Measurements from ENCODE around the gene ZNF587B.
A peak's percentile ranks its signal among the peaks of the same experiment; 100 is the strongest.
"Not testable (repeated sequence)": the region's sequence is repeated elsewhere in the genome, so short reads cannot be mapped to it uniquely, and the experiment has no call there.

ZNF587B gene

GRCh38 chr19:57819475-57820148, 10.5 kb upstream of the ZNF587B start:
- DNase-seq = peak; percentile 88 to 93

- no peak for DNase-seq
Observed at GRCh38 chr19:57820599-57820998, 9.5 kb upstream of the ZNF587B start.

DNA sequence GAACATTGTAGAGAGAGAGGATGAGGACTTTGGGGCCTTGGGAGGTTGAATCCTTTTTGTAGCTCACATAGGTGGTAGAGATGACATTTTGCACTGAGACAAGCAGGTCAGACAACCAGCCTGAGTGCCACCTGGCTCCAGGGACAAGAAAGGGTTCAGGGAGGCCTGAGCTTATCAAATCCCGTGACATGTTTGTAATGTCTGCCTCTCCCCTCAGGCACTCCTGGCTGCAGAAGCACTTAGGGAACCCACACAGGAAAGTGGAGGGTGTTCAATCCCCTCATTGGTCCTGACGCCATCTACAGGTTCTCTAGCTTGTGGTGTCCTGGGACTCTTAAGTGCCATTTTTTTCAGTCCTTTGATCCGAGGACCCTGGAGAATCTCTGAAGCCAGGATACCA, 9.0 kb upstream of the ZNF587B start:
- DNase-seq = not testable (repeated sequence)

- not testable (repeated sequence) for DNase-seq
Observed at GRCh38 chr19:57821501-57821900, 8.6 kb upstream of the ZNF587B start.

DNA sequence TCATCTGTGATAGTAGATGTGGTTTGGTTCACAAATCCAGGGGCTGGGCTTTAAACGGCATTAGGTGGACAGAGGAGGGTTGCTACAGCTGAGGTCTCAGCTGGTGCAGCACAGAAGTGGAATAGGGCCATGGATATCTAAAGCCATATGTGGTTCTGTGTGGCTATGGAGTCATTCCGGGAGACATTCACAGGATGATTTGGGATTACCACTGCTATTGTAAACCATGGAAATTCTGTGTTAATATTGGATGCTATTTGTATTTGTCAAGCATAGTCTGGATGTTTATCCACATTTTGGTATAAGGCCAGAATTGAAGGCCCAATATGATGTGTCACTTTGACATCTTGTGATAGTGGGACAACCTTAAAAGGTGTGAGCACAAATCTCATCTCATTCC, 6.9 kb upstream of the ZNF587B start:
- not testable (repeated sequence) for DNase-seq

DNA sequence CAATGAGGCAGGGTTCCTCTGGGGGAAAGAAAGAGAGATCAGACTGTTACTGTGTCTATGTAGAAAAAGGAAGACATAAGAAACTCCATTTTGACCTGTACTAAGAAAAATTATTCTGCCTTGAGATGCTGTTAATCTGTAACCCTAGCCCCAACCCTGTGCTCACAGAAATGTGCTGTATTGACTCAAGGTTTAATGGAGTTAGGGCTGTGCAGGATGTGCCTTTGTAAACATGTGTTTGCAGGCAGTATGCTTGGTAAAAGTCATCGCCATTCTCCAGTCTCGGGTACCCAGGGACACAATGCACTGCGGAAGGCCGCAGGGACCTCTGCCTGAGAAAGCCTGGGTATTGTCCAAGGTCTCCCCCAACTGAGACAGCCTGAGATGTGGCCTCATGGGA, 6.5 kb upstream of the ZNF587B start:
- DNase-seq = not testable (repeated sequence)

DNA sequence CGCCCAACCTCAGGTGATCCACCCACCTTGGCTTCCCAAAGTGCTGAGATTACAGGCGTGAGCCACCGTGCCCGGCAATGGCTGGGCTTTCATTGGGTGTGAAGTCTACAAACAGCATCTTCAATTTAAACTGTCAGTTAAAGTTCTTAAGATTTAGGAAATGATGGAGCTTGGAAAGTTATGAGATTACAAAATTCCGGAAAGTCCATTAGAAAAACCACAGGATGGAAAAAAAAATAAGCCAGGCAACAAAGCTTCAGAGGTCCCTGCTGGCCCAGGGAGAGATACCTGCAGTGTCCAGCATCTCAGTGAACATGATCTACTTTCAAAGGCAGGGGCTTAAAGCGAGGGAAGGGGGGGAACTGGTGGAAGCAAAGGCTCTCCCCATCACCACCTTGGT, 4.6 kb upstream of the ZNF587B start:
- no peak for DNase-seq

DNA sequence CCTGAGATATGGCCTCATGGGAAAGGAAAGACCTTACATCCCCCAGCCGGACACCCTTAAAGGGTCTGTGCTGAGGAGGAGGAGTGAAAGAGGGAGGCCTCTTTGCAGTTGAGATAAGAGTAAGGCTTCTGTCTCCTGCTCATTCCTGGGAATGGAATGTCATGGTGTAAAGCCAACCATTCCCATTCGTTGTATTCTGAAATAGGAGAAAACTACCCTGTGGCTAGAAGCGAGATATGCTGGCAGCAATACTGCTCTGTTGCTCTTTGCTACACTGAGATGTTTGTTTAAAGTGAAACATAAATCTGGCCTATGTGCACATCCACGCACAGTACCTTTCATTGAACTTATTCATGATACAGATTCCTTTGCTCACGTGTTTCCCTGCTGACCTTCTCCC, 783 bp upstream of the ZNF587B start:
- no peak for DNase-seq

DNA sequence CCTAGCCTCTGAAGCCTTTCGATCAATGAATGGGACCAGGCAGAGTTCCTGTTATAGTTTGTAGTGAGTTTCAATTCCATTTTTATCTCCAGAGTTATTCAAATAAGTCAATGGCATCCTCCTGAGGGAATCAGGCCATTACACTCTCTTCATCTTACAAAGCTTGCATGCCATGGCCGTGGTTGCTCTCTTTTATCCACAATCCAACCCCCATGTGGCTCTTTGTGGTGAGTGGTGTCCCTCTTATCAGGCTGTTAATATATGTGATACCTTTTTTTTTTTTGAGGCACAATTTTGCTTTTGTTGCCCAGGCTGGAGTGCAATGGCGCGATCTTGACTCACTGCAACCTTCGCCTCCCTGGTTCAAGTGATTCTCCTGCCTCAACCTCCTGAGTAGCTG, 6.9 kb downstream of the ZNF587B start:
- DNase-seq = not testable (repeated sequence)

GRCh38 chr19:57838622-57839191, 8.6 kb downstream of the ZNF587B start:
- not testable (repeated sequence) for DNase-seq

- no peak for DNase-seq
Observed at GRCh38 chr19:57841122-57841763, 11.1 kb downstream of the ZNF587B start.

GRCh38 chr19:57847164-57847563, 17.1 kb downstream of the ZNF587B start:
- peak in 1 of 2 donors; percentile 30 for DNase-seq

GRCh38 chr19:57849162-57849665, 19.1 kb downstream of the ZNF587B start:
- DNase-seq = not testable (repeated sequence)

- peak; percentile 79 to 87 for DNase-seq
Observed at GRCh38 chr19:57849666-57850473, 19.8 kb downstream of the ZNF587B start, which contains the start of gene ZNF587. Gene ZNF587 (plus strand): TSS chr19:57849859. CDS start chr19:57850039, 180 bp downstream.

DNA sequence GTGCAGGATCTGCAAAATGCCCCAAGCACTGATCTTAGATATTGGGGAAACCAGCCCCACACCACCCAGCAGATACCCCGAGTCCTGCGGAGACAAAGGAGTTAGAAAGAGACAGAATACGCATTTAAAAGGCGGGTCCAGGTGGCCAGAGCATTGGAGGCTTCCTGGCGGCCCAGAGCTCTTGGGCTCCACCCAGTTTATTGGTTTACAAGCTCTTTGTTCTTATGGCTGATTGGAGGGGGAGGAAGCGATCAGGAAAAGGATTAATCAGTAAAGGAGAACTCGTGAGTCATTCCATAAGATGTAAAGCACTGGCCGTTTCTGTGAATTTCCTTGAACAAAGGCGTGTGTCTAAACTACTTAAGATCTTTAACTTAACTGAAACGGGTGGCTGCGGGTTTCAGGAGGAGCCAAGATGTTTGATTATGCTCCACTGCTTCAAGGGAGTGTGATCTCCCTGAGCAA, 20.5 kb downstream of the ZNF587B start:
- DNase-seq = no peak

- DNase-seq = not testable (repeated sequence)
Observed at GRCh38 chr19:57851812-57852603, 21.9 kb downstream of the ZNF587B start.

DNA sequence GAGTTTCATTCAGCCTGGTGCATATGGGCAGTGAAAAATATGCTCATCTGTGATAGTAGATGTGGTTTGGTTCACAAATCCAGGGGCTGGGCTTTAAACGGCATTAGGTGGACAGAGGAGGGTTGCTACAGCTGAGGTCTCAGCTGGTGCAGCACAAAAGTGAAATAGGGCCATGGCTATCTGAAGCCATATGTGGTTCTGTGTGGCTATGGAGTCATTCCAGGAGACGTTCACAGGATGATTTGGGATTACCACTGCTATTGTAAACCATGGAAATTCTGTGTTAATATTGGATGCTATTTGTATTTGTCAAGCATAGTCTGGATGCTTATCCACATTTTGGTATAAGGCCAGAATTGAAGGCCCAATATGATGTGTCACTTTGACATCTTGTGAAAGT, 24.0 kb downstream of the ZNF587B start:
- DNase-seq = not testable (repeated sequence)

- not testable (repeated sequence) for DNase-seq
Observed at GRCh38 chr19:57862351-57862750, 32.3 kb downstream of the ZNF587B start.

- DNase-seq = no peak
Observed at GRCh38 chr19:57867868-57868492, 37.9 kb downstream of the ZNF587B start.

GRCh38 chr19:57869655-57870054, 39.6 kb downstream of the ZNF587B start:
- not testable (repeated sequence) for DNase-seq

- no peak for DNase-seq
Observed at GRCh38 chr19:57870225-57870624, 40.1 kb downstream of the ZNF587B start.

All from inflammatory macrophage (primary cell).